HTR-8/SVneo (cell line): ENCODE measurements around the gene ADAMTS17.
A peak's percentile ranks its signal among the peaks of the same experiment; 100 is the strongest.

Experiments used
- DNase-seq: peaks from one replicate; pipeline ENCODE4 v3.0.0; 2011; ENCODE audit warnings: low spot score, mixed read lengths; ENCODE audit not compliant: insufficient read length
- FAIRE-seq: peaks from 2 replicates; lab custom pipeline; 2011; peaks lifted over from hg19 to GRCh38; lab: Jason Lieb, UNC

Gene ADAMTS17

GRCh38 chr15:100039994-100040393 is 301.8 kb downstream of the ADAMTS17 start:
- FAIRE-seq (no peak), DNase-seq (no peak)

GRCh38 chr15:100038736-100039135 is 303.0 kb downstream of the ADAMTS17 start:
- no peak for FAIRE-seq
- no peak for DNase-seq

- DNase-seq: no peak
- FAIRE-seq: no peak
These were observed 303.9 kb downstream of the ADAMTS17 start for GRCh38 chr15:100037901-100038300.

DNA sequence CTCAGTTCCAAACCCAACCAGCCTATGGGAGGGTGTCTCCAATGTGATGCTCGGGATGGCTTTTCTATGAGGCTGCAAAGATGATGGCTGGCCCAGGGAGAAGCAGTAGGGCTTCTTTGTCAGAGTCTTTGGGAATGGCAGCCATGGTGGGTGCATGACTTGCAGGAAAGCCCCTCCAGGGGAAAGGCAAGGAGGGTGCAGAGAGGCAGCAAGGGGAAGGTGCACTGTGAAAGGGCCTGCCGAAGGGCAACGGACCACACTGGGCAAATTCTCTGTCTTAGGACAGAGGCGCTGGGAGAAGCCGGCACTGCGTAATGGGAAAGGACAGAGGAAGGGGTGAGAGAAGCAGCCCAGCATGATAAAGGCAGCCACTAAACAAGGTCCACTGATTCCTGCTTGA is 305.8 kb downstream of the ADAMTS17 start:
- FAIRE-seq: no peak
- DNase-seq: no peak

- DNase-seq (no peak), FAIRE-seq (no peak)
These were observed 307.6 kb downstream of the ADAMTS17 start for GRCh38 chr15:100034191-100034590.

DNA sequence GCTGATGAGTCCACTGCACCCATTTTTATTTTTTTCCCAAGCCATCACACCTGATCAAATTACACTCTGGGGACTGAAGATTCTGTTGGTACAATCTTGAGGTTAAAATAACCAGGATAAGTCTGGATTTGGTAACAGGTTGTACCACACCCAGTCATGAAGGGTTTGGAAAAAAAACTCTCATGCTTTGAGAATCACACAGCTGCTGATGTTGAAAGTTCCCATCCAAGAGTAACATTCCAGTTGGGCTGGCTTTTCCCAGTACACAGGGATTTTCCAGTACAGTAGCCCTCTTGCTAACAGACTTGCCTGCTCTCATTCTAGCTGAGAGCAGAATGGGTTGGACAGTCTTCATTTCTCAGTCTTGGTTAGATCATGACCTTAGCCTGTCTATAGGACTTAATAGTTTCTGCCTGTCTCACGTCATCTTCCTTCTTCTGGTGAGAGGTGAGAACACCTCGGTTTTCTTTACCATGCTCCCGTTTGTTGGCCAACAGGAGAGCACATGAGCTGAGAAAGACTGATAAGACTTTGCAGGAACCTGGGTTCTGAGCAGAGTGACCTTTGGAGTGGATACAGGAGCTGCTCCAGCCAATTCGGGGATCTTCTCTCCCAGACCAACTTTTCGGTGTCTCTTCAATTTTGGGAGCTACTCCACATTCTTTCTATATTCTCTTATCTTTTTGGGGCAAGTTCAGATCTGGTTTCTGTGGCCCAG is 308.5 kb downstream of the ADAMTS17 start:
- no peak for FAIRE-seq
- DNase-seq: no peak

DNA sequence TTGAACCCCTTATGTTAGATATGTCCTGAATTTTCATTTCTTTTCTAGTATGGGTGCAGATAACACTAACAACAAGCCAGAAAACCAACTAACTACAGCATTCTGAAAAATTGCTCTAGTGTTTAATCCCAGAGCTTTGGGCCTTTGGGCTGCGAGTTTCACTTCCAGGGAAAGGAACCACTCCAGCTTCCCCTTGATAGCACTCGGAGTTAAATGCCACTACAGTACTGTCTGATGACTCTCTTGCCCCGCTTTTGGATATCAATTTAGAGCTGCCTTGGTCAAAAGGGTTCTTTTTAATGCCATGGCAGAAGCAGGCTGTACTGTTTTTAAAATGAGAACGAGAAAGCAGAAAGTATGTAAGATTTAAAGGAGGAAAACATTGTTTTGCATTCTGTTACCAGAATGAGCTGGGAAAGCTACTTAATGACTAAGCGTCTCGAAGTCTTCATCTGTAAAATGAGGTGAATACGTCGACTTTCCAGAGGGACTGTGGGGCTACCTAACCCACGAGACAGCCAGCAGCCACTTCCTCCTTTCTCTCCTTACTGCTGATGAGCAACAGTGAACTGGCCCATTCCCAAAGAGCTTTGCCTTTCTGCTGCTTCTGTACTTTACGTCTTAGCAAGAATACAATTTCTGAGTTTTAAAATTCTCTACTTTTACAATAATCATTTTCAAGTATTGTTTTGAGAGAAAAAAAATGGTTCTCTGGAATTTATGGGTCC is 309.3 kb downstream of the ADAMTS17 start:
- DNase-seq: no peak
- no peak for FAIRE-seq

DNA sequence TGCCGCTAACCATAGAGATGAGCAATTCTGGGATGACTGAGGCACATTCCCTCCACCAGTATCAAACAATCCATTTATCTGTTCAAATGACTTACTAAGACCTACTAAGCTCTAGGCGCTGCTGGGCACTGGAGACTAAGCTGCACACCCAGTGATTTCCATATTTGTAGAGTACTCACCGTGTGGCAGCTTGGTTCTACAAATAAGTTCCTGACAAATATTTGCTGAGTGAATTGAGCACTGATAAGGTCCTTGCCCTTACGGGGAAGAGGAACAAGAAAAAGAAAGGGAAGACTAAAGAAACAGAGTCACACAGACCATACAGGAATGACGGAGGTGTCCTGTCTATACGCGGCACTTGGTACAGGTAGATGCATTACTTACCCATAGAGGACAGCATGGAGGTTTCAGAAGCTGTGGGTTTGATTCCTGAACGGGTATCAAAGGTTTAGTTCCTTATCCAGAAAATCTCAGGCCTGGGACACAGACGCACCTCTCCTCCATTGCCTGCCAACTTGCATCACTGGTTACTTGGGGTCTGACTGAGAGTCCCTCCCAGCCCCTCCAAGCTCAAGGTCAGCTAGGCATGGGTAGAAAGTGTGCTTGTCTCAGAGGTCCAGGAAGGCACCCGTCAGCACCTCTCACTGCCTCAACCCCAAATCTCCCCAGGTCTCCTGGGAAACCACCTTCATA is 310.0 kb downstream of the ADAMTS17 start:
- FAIRE-seq: no peak
- DNase-seq: no peak

GRCh38 chr15:100030586-100031229 is 311.1 kb downstream of the ADAMTS17 start:
- no peak for FAIRE-seq

DNA sequence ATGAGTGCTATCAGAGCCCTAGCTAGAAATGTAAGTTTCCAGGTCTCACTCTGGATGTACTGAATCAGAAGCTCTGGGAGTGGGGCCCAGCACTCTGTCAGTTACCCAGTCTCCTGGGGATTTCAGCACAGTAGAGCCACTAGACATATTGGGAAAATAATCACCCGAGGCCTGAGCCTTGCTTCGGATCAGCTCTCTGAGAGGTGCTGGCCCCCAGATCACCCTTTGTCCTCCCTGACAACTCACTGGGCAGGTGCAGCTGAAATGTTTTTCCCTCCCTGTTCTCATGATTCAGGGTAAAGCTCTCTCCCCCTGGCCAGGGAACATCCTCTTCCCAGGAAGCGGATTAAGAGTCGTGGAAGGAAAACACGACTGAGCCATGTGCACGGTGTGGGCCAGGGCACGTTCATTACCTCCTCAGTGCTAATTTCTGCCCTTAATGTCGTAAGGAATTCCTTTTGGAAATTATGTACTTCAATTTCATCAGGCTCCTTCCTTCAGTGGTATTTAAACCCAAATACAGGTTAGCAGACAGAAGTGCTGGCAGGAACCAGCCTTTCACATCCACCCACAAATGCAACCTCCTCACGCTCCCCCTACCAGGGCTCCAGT is 311.8 kb downstream of the ADAMTS17 start:
- FAIRE-seq (no peak), DNase-seq (no peak)

More at GRCh38 chr15:100030586-100031229, 311.1 kb downstream of the ADAMTS17 start:
- DNase-seq: peak; percentile 65

DNA sequence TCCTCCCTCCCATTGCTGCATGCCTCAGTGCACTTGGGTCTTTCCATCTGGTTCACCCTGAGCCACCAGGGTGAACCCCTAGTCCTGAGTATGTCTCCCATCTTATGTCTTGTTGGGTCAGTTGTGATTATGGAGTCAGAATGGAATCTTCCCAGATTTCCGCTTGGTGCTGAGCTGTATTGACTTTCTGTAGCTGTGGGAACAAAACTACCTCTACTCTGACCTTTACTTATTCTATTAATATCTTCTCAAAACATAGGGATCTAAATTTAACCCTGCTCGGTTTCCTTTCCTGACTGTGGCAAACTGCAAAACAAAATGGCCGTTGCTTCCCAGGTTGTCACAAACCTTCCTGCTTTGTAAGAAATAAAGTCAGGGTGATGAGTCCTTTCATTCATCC is 312.7 kb downstream of the ADAMTS17 start:
- no peak for FAIRE-seq
- no peak for DNase-seq

DNA sequence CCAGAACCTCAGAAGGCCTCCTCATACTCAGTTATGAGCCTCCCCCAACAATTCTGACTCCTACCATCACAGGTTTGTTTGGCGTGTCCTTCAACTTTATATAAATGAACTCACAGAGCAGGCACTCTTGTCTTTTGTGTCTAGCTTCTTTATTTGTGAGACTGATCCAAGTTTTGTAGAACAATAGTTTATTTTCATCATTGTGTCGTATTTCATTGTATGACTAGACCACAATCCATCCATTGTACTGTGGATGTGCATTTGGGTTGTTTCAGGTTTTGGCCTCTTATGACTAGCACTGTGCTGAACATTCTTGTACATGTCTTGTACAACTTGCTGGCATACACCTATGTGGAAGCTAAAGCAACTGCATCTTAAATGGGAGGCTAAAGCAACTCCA is 315.7 kb downstream of the ADAMTS17 start:
- DNase-seq (no peak), FAIRE-seq (no peak)

GRCh38 chr15:100022806-100023205 is 319.0 kb downstream of the ADAMTS17 start:
- no peak for FAIRE-seq
- DNase-seq: no peak

- FAIRE-seq: no peak
- DNase-seq: no peak
These were observed 319.4 kb downstream of the ADAMTS17 start for GRCh38 chr15:100022391-100022790.

GRCh38 chr15:100021653-100022052 is 320.1 kb downstream of the ADAMTS17 start:
- DNase-seq (no peak), FAIRE-seq (no peak)

GRCh38 chr15:100020614-100021013 is 321.2 kb downstream of the ADAMTS17 start:
- DNase-seq (no peak), FAIRE-seq (no peak)

GRCh38 chr15:100020189-100020588 is 321.6 kb downstream of the ADAMTS17 start:
- FAIRE-seq (no peak), DNase-seq (no peak)

DNA sequence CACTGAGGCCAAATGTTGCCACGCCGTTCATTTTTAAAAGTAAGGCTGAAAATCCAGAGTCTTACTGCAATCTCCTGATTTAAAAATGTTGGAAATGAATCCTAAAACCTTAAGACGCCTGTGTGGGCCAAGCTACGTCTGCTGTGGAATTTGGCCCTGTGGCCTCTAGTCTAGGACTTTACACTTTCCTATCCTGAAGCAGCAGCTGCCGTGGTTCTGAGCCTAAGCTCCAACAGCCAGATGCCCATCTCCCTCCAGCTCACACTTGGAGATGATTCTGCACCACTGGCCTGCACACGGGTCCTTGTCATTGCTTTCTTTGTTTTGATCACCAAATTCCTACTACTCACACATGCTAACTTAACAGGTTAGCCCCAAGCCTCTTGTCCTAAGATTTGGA is 322.2 kb downstream of the ADAMTS17 start:
- FAIRE-seq: no peak

GRCh38 chr15:100018191-100018590 is 323.6 kb downstream of the ADAMTS17 start:
- FAIRE-seq (no peak), DNase-seq (no peak)

More for the DNA sequence above, 322.2 kb downstream of the ADAMTS17 start:
- no peak for DNase-seq

- no peak for DNase-seq
- no peak for FAIRE-seq
These were observed 324.6 kb downstream of the ADAMTS17 start for GRCh38 chr15:100017140-100017539.
